ENCODE results near the gene ABCF1. TPM values are rescaled to one million over a fixed set of nuclear protein-coding genes. Genes with fewer than 3 reads are reported as not detected.

Gene ABCF1
- total RNA-seq, 1 experiment from 2014 or later: 63.9 TPM

DNA sequence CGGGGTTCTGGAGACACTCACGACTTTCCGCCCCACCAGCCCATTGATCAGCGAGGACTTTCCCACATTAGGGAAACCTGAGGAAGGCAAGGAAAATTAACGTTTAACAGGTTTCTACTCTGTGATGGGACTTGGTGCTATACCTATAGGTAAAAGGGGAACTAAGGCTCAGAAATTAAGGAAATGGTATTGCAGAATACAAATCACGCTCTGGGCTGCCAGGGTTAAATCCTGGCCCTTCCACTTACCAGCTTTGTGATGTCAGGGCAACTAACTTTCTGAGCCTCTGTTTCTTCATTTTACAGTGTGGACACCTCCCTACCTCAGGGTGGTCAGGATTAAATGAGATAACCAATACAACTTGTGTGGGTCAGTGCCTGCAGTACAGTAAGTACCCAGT, 23.8 kb upstream of the ABCF1 start:
- DNase-seq (ENCODE audit: unreplicated experiment): no peak
- ChIA-PET POLR2A (interaction anchor here (1.1 kb wide), 1 partner anchor 65 kb away, joined by 3 read pairs; no protein-coding TSS in a partner anchor), CTCF (interaction anchor here (0.6 to 9.9 kb wide), 2 partner anchors 64 to 89 kb away, joined by 4 to 229 read pairs; no protein-coding TSS in a partner anchor)
- H3K36me3 Mint-ChIP-seq (ENCODE audit: insufficient read depth, unreplicated experiment): peaks cover 61% of the 10 kb centered on the region
- H3K4me3 Mint-ChIP-seq (ENCODE audit: unreplicated experiment): no peak overlapping the region
- no peaks in the 10 kb centered on the region for H3K9me3 Mint-ChIP-seq (ENCODE audit: unreplicated experiment)
- peaks cover 3% of the 10 kb centered on the region for H3K4me1 Mint-ChIP-seq (ENCODE audit: insufficient read depth, unreplicated experiment)
- no peaks in the 10 kb centered on the region for H3K27me3 Mint-ChIP-seq (ENCODE audit: insufficient read depth, unreplicated experiment)
- no peak overlapping the region for H3K27ac Mint-ChIP-seq (ENCODE audit: low read depth, unreplicated experiment)
- TF ChIP-seq, protein P1, sequence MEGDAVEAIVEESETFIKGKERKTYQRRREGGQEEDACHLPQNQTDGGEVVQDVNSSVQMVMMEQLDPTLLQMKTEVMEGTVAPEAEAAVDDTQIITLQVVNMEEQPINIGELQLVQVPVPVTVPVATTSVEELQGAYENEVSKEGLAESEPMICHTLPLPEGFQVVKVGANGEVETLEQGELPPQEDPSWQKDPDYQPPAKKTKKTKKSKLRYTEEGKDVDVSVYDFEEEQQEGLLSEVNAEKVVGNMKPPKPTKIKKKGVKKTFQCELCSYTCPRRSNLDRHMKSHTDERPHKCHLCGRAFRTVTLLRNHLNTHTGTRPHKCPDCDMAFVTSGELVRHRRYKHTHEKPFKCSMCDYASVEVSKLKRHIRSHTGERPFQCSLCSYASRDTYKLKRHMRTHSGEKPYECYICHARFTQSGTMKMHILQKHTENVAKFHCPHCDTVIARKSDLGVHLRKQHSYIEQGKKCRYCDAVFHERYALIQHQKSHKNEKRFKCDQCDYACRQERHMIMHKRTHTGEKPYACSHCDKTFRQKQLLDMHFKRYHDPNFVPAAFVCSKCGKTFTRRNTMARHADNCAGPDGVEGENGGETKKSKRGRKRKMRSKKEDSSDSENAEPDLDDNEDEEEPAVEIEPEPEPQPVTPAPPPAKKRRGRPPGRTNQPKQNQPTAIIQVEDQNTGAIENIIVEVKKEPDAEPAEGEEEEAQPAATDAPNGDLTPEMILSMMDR (IDR thresholded peaks at IDR 0.05; ENCODE audit: unreplicated experiment): no peak
- intact Hi-C loops (cut with micrococcal nuclease): no loop called here
- BruUV-seq (replicated peaks): no TSS peak

DNA sequence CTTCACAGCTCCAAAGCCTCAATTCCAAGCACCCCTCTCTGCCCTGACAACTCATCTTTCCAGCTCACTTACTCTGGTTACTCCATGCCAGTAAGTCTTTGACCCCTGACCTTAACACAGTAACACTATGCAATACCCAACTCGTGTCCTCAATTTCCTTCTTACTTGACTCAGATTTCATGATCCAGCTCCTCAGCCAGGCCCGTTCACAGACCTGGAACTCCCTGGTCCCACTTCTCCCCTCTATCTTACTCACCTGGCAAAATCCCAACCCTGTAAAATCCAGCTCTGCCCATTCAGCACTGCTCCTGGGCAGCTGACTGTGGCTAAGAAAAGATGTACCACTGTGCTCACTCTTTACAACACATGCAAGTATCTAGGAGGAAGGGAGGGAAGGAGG, 22.9 kb upstream of the ABCF1 start:
- H3K4me3 Mint-ChIP-seq (ENCODE audit: unreplicated experiment): no peak overlapping the region
- no peak for DNase-seq (ENCODE audit: unreplicated experiment)
- ChIA-PET CTCF (interaction anchor here (0.7 to 9.9 kb wide), 3 partner anchors 16 to 98 kb away, joined by 3 to 229 read pairs (median 4); no protein-coding TSS in a partner anchor), POLR2A (interaction anchor here (0.6 to 0.9 kb wide), 2 partner anchors 50 to 64 kb away, joined by 3 read pairs; no protein-coding TSS in a partner anchor)
- no peaks in the 10 kb centered on the region for H3K9me3 Mint-ChIP-seq (ENCODE audit: unreplicated experiment)
- H3K27ac Mint-ChIP-seq (ENCODE audit: low read depth, unreplicated experiment): no peak overlapping the region
- BruUV-seq (replicated peaks): no TSS peak
- TF ChIP-seq, protein P1 (IDR thresholded peaks at IDR 0.05; ENCODE audit: unreplicated experiment): no peak
- peaks cover 66% of the 10 kb centered on the region for H3K36me3 Mint-ChIP-seq (ENCODE audit: insufficient read depth, unreplicated experiment)
- intact Hi-C loops (cut with micrococcal nuclease): no loop called here
- no peaks in the 10 kb centered on the region for H3K4me1 Mint-ChIP-seq (ENCODE audit: insufficient read depth, unreplicated experiment)
- no peaks in the 10 kb centered on the region for H3K27me3 Mint-ChIP-seq (ENCODE audit: insufficient read depth, unreplicated experiment)

DNA sequence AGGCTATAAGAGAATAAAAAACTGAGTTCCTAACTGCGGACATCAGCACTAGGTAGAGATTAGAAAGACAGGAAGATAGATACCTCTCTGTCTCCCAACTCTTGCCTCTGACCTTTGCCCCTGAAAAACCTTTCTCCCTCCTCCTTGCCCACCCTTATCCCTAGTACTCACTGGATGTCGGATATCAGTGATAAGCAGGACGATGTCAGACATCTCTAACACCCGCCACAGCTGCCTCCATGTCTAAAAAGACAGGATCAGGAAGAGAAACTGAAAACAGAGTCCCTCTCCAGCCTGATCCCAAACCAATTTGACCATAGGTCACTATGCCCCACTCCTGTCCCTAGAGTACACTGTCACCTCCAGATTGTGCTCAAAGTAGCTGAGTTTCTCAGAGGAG, 16.8 kb upstream of the ABCF1 start:
- POLR2A ChIA-PET: interaction anchor here (0.6 to 5.7 kb wide), 8 partner anchors 9 to 493 kb away, joined by 3 to 125 read pairs (median 4); partner anchors contain the start of gene ABCF1
- Mint-ChIP-seq H3K4me1 (ENCODE audit: insufficient read depth, unreplicated experiment) (peaks cover 14% of the 10 kb centered on the region), H3K36me3 (ENCODE audit: insufficient read depth, unreplicated experiment) (peaks cover 71% of the 10 kb centered on the region), H3K27ac (ENCODE audit: low read depth, unreplicated experiment) (no peak overlapping the region), H3K4me3 (ENCODE audit: unreplicated experiment) (peak overlapping the region; percentile 91), H3K9me3 (ENCODE audit: unreplicated experiment) (no peaks in the 10 kb centered on the region), H3K27me3 (ENCODE audit: insufficient read depth, unreplicated experiment) (no peaks in the 10 kb centered on the region)
- intact Hi-C loops (cut with micrococcal nuclease): loop anchor here (10.0 kb wide), 1 partner anchor 530 kb away; no protein-coding TSS in a partner anchor
- TF ChIP-seq, protein P1 (IDR thresholded peaks at IDR 0.05; ENCODE audit: unreplicated experiment): no peak
- DNase-seq (ENCODE audit: unreplicated experiment): no peak
- no TSS peak for BruUV-seq (replicated peaks)
- CTCF ChIA-PET: interaction anchor here (0.9 to 9.4 kb wide), 6 partner anchors 11 to 74 kb away, joined by 3 to 116 read pairs (median 8); no protein-coding TSS in a partner anchor

DNA sequence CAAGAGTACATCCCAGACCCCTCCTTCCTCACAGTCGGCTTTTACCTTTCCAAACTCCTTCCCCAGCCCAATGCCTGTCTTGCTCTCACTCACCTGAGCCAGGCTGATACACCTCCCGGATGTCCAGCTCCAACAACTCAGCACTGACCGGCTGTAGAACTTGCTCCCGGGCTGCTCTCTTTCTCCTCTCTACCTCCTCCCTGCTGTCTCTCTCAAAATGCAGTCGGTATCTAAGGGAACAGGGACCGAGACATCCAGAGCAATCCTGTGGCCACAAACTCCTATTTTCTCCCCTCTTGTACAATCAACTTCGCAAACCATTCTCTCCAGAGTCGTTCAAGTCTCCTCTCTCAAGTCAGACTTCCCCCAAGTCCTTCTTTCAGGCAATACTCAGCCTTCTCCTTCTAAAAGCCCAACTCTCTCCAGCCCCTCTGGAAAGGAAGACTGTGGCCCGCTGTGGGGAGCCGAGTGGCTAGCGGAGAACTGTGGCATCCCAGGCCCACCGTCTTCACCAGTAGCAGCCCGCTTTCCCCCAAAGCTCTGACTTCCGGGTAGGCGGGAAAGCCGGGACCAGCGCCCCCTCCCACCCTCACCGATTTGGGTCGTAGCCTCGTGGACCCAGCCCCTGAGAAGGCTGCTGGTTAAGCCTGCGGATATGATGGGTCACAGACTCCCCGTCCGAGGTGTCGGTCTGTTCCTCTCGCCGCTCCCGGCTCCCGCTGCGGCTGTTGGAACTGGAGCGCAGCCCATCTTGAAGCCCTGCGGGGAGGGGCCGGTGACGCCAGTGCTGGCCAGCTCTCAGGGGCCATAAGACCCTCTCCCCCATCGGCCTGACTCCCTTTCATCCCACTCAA, 16.1 kb upstream of the ABCF1 start:
- intact Hi-C loops (cut with micrococcal nuclease): loop anchor here (10.0 kb wide), 1 partner anchor 530 kb away; no protein-coding TSS in a partner anchor
- CTCF ChIA-PET: interaction anchor here (0.9 to 9.4 kb wide), 8 partner anchors 12 to 98 kb away, joined by 3 to 116 read pairs (median 5); no protein-coding TSS in a partner anchor
- Mint-ChIP-seq H3K4me3 (ENCODE audit: unreplicated experiment) (peak overlapping the region; percentile 91), H3K36me3 (ENCODE audit: insufficient read depth, unreplicated experiment) (peaks cover 64% of the 10 kb centered on the region), H3K4me1 (ENCODE audit: insufficient read depth, unreplicated experiment) (peaks cover 16% of the 10 kb centered on the region), H3K27ac (ENCODE audit: low read depth, unreplicated experiment) (peak overlapping the region; percentile 99), H3K9me3 (ENCODE audit: unreplicated experiment) (no peaks in the 10 kb centered on the region), H3K27me3 (ENCODE audit: insufficient read depth, unreplicated experiment) (no peaks in the 10 kb centered on the region)
- no TSS peak for BruUV-seq (replicated peaks)
- TF ChIP-seq, protein P1 (IDR thresholded peaks at IDR 0.05; ENCODE audit: unreplicated experiment): no peak
- POLR2A ChIA-PET: interaction anchor here (0.6 to 5.7 kb wide), 15 partner anchors 10 to 492 kb away, joined by 3 to 125 read pairs (median 5); partner anchors contain the start of genes ABCF1, MRPS18B and PPP1R10
- DNase-seq (ENCODE audit: unreplicated experiment): no peak

Measured in MCF 10A (cell line).